ENCODE results near the gene PSENEN. TPM values are rescaled to one million over a fixed set of nuclear protein-coding genes. Genes with fewer than 3 reads are reported as not detected.
A peak's percentile ranks its signal among the peaks of the same experiment; 100 is the strongest.

Gene PSENEN
- total RNA-seq, 1 donor, result 11.6 TPM

GRCh38 chr19:35746087-35746462 is 624 bp downstream of the PSENEN start:
- Histone ChIP-seq H2AFZ (ENCODE audit: low read length) (no peak overlapping the region), H3K79me2 (ENCODE audit: insufficient read depth, low read length) (peaks cover 43% of the 10 kb centered on the region), H3K4me3 (ENCODE audit: insufficient read depth, low read length) (peak overlapping the region; percentile 87), H3K27ac (ENCODE audit: low read depth, low read length) (peak overlapping the region; percentile 97), H3K9me3 (ENCODE audit: low read depth, low read length) (no peaks in the 10 kb centered on the region), H3K36me3 (ENCODE audit: insufficient read depth, low read length) (peaks cover 13% of the 10 kb centered on the region), H3K4me1 (ENCODE audit: insufficient read depth, low read length) (peaks cover 29% of the 10 kb centered on the region), H4K20me1 (ENCODE audit: insufficient read depth, low read length) (peaks cover 11% of the 10 kb centered on the region), H3K27me3 (ENCODE audit: insufficient read depth, low read length) (no peaks in the 10 kb centered on the region), H3K4me2 (ENCODE audit: insufficient read depth, low read length) (peak overlapping the region; percentile 87)
- DNase-seq (ENCODE audit: insufficient read length, low spot score, missing footprints), result no peak
- TF ChIP-seq, protein P1, sequence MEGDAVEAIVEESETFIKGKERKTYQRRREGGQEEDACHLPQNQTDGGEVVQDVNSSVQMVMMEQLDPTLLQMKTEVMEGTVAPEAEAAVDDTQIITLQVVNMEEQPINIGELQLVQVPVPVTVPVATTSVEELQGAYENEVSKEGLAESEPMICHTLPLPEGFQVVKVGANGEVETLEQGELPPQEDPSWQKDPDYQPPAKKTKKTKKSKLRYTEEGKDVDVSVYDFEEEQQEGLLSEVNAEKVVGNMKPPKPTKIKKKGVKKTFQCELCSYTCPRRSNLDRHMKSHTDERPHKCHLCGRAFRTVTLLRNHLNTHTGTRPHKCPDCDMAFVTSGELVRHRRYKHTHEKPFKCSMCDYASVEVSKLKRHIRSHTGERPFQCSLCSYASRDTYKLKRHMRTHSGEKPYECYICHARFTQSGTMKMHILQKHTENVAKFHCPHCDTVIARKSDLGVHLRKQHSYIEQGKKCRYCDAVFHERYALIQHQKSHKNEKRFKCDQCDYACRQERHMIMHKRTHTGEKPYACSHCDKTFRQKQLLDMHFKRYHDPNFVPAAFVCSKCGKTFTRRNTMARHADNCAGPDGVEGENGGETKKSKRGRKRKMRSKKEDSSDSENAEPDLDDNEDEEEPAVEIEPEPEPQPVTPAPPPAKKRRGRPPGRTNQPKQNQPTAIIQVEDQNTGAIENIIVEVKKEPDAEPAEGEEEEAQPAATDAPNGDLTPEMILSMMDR (IDR thresholded peaks at IDR 0.05; ENCODE audit: extremely low read depth, low read depth, low read length), result no peak

GRCh38 chr19:35746531-35746930 is 1.1 kb downstream of the PSENEN start:
- H3K27ac ChIP-seq (ENCODE audit: low read depth, low read length), result peak overlapping the region; percentile 97
- TF ChIP-seq, protein P1 (IDR thresholded peaks at IDR 0.05; ENCODE audit: extremely low read depth, low read depth, low read length), result no peak
- peak overlapping the region; percentile 87 for H3K4me3 ChIP-seq (ENCODE audit: insufficient read depth, low read length)

GRCh38 chr19:35748106-35749020 is 2.9 kb downstream of the PSENEN start, which contains the start of gene LIN37:
TSS of gene LIN37 (plus strand) at chr19:35748576. CDS start at chr19:35748725, 149 bp downstream.
- Histone ChIP-seq H3K27me3 (ENCODE audit: insufficient read depth, low read length) (no peaks in the 10 kb centered on the region), H3K4me1 (ENCODE audit: insufficient read depth, low read length) (peaks cover 29% of the 10 kb centered on the region), H3K4me3 (ENCODE audit: insufficient read depth, low read length) (peak within 1 kb of the TSS; percentile 95), H3K79me2 (ENCODE audit: insufficient read depth, low read length) (peaks cover 43% of the 10 kb centered on the region), H3K4me2 (ENCODE audit: insufficient read depth, low read length) (peak within 1 kb of the TSS; percentile 89), H4K20me1 (ENCODE audit: insufficient read depth, low read length) (peaks cover 11% of the 10 kb centered on the region), H3K27ac (ENCODE audit: low read depth, low read length) (peak within 1 kb of the TSS; percentile 82), H2AFZ (ENCODE audit: low read length) (peak within 1 kb of the TSS; percentile 88), H3K9me3 (ENCODE audit: low read depth, low read length) (no peaks in the 10 kb centered on the region), H3K36me3 (ENCODE audit: insufficient read depth, low read length) (peaks cover 28% of the 10 kb centered on the region)
- TF ChIP-seq, protein P1 (IDR thresholded peaks at IDR 0.05; ENCODE audit: extremely low read depth, low read depth, low read length), result no peak
- peak; percentile 99 for DNase-seq (ENCODE audit: insufficient read length, low spot score, missing footprints)

More at GRCh38 chr19:35746531-35746930, 1.1 kb downstream of the PSENEN start:
- Histone ChIP-seq H4K20me1 (ENCODE audit: insufficient read depth, low read length) (peaks cover 11% of the 10 kb centered on the region), H3K9me3 (ENCODE audit: low read depth, low read length) (no peaks in the 10 kb centered on the region), H3K4me2 (ENCODE audit: insufficient read depth, low read length) (peak overlapping the region; percentile 87), H3K27me3 (ENCODE audit: insufficient read depth, low read length) (no peaks in the 10 kb centered on the region), H3K79me2 (ENCODE audit: insufficient read depth, low read length) (peaks cover 43% of the 10 kb centered on the region), H3K4me1 (ENCODE audit: insufficient read depth, low read length) (peaks cover 29% of the 10 kb centered on the region), H3K36me3 (ENCODE audit: insufficient read depth, low read length) (peaks cover 13% of the 10 kb centered on the region), H2AFZ (ENCODE audit: low read length) (no peak overlapping the region)
- DNase-seq (ENCODE audit: insufficient read length, low spot score, missing footprints), result no peak

DNA sequence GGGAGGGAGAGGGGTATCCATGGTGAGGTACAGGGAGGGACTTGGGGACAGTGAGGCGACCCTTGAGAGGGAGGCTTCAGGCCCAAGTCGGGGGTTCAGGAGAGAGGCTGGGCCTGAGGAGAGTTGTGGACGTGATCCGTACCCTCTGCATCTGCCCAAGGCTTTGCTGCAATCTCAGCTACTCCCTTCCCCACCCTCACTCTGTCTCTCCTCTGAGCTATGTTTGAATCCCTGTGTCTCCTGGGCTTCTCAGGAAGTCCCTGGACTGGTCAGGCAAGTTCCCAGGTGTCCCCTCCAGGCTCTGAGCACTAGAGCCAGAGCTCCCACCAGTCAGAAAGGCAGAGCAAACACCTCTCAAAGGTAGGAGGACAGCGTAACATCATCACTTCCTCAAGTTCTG is 4.7 kb downstream of the PSENEN start:
- Histone ChIP-seq H3K4me3 (ENCODE audit: insufficient read depth, low read length) (no peak overlapping the region), H3K27ac (ENCODE audit: low read depth, low read length) (no peak overlapping the region), H3K4me2 (ENCODE audit: insufficient read depth, low read length) (peak overlapping the region; percentile 36), H3K36me3 (ENCODE audit: insufficient read depth, low read length) (peaks cover 35% of the 10 kb centered on the region), H2AFZ (ENCODE audit: low read length) (no peak overlapping the region), H3K27me3 (ENCODE audit: insufficient read depth, low read length) (no peaks in the 10 kb centered on the region), H3K9me3 (ENCODE audit: low read depth, low read length) (no peaks in the 10 kb centered on the region), H3K4me1 (ENCODE audit: insufficient read depth, low read length) (peaks cover 24% of the 10 kb centered on the region), H4K20me1 (ENCODE audit: insufficient read depth, low read length) (peaks cover 8% of the 10 kb centered on the region), H3K79me2 (ENCODE audit: insufficient read depth, low read length) (peaks cover 37% of the 10 kb centered on the region)
- TF ChIP-seq, protein P1 (IDR thresholded peaks at IDR 0.05; ENCODE audit: extremely low read depth, low read depth, low read length), result no peak
- no peak for DNase-seq (ENCODE audit: insufficient read length, low spot score, missing footprints)
